Measurements from ENCODE around the gene ERGIC1. TPM values are rescaled to one million over a fixed set of nuclear protein-coding genes. Genes with fewer than 3 reads are reported as not detected.

ERGIC1 gene
- total and polyA plus RNA-seq, 3 donors from 2014 or later: 89.8 to 100.0 (median 94.1) TPM

DNA sequence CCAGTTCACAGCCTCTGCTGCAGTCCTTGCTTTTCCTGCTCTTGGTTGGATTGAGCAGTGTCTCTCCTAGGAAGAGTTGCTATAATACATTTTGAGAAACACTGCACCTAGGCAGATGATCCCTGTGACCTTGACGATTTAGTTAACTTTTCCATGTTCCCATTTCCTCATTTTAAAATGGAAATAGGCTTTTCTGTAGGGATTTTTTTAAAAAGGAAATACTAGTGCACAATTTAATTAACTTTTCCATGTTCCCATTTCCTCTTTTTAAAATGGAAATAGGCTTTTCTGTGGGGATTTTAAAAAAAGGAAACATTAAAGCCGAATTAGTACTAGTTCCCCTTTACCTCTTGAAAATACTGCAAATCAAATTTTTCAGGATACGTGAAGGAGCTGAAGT lies 154.2 kb downstream of the ERGIC1 start:
- TF ChIP-seq, protein P1, sequence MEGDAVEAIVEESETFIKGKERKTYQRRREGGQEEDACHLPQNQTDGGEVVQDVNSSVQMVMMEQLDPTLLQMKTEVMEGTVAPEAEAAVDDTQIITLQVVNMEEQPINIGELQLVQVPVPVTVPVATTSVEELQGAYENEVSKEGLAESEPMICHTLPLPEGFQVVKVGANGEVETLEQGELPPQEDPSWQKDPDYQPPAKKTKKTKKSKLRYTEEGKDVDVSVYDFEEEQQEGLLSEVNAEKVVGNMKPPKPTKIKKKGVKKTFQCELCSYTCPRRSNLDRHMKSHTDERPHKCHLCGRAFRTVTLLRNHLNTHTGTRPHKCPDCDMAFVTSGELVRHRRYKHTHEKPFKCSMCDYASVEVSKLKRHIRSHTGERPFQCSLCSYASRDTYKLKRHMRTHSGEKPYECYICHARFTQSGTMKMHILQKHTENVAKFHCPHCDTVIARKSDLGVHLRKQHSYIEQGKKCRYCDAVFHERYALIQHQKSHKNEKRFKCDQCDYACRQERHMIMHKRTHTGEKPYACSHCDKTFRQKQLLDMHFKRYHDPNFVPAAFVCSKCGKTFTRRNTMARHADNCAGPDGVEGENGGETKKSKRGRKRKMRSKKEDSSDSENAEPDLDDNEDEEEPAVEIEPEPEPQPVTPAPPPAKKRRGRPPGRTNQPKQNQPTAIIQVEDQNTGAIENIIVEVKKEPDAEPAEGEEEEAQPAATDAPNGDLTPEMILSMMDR (IDR thresholded peaks at IDR 0.05): no peak
- H3K27ac ChIP-seq: no peak overlapping the region
- intact Hi-C loops (cut with DNase I; ENCODE audit: low total_unique reads): no loop called here
- no peak overlapping the region for H3K4me3 ChIP-seq
- no peak for DNase-seq
- peaks cover 8% of the 10 kb centered on the region for H3K4me1 ChIP-seq
- no peaks in the 10 kb centered on the region for H3K9me3 ChIP-seq
- H3K36me3 ChIP-seq (ENCODE audit: low read depth, missing control alignments): no peaks in the 10 kb centered on the region
- WGBS, 2 donors: 62 to 69% methylated on average over 3 of the region's 3 CpGs
- H3K27me3 ChIP-seq: no peaks in the 10 kb centered on the region

DNA sequence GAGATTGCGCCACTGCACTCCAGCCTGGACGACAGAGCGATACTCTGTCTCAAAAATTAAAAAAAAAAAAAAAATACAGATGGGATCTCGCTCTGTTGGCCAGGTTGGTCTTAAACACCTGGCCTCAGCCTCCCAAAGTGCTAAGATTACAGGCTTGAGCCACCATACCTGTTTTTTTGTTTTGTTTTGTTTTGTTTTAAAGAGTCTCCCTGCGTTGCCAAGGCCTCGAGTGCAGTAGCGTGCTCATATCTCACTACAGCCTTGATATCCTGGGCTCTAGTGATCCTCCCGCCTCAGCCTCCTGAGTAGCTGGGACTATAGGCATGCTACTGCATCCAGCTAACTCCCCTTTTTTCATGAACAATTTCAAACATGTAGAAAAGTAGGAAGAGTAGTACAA lies 156.7 kb downstream of the ERGIC1 start:
- TF ChIP-seq POLR2A (IDR thresholded peaks at IDR 0.05): no peak
- TF ChIP-seq, protein P1 (IDR thresholded peaks at IDR 0.05): no peak
- no peaks in the 10 kb centered on the region for H3K36me3 ChIP-seq (ENCODE audit: low read depth, missing control alignments)
- DNase-seq: no peak

DNA sequence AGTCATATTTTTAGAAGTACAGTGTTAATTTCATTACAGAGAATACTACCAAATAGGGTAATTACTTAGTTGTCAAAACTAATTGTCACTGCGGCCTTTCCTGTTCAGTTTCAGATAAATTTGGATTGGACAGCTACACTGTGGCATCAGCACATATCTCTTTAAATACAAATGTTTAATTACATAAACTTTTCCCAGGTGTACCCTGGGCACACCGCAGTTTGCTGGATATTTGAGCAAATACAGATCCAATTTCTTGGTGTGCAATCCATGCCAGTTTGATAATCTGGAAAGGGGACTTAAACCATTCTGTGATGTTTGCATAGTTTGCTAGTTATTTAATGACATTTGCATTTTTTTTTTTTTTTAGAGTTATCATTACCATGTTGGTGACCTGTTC lies 160.4 kb downstream of the ERGIC1 start:
- Histone ChIP-seq H3K4me3 (no peak overlapping the region), H3K4me1 (no peaks in the 10 kb centered on the region), H3K36me3 (ENCODE audit: low read depth, missing control alignments) (no peaks in the 10 kb centered on the region), H3K27me3 (no peaks in the 10 kb centered on the region), H3K27ac (no peak overlapping the region), H3K9me3 (no peaks in the 10 kb centered on the region)
- intact Hi-C loops (cut with DNase I; ENCODE audit: low total_unique reads): no loop called here
- WGBS, 2 donors: 93 to 94% methylated on average over 2 of the region's 2 CpGs
- no peak for DNase-seq
- TF ChIP-seq, protein P1 (IDR thresholded peaks at IDR 0.05): no peak
- TF ChIP-seq POLR2A (IDR thresholded peaks at IDR 0.05): no peak

More for the DNA sequence above, 156.7 kb downstream of the ERGIC1 start:
- Histone ChIP-seq H3K9me3 (no peaks in the 10 kb centered on the region), H3K27me3 (no peaks in the 10 kb centered on the region), H3K4me3 (no peak overlapping the region), H3K4me1 (peaks cover 2% of the 10 kb centered on the region), H3K27ac (no peak overlapping the region)
- WGBS, 2 donors: 82 to 90% methylated on average over 8 of the region's 8 CpGs
- intact Hi-C loops (cut with DNase I; ENCODE audit: low total_unique reads): no loop called here

DNA sequence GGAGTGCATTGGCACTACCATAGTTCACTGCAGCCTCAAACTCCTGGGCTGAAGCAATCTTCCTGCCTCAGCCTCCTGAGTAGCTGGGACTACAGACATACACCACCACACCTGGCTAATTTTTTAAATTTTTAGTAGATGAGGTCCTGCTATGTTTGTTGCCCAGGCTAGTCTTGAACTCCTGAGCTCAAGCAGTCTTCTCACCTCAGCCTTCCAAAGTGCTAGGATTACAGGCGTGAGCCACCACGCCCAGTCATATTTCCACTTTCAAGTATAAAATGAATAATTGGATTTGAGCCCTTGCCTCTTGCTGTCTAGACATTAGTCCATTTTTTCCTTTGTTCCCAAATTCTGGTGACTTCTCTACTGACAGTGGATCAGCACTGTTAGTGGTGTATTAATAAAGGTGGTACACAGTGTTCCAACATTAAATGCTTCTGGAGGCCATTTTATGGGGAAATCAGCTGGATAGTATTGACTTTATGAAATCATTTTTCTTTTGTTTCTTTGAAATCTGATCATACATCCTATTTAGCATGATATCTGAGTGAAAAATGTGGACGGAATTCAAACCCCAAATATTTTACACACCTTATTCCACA lies 165.4 kb downstream of the ERGIC1 start:
- TF ChIP-seq POLR2A (IDR thresholded peaks at IDR 0.05): no peak
- TF ChIP-seq, protein P1 (IDR thresholded peaks at IDR 0.05): no peak
- intact Hi-C loops (cut with DNase I; ENCODE audit: low total_unique reads): no loop called here
- Histone ChIP-seq H3K27me3 (no peaks in the 10 kb centered on the region), H3K4me1 (peaks cover 3% of the 10 kb centered on the region), H3K9me3 (no peaks in the 10 kb centered on the region), H3K27ac (peak overlapping the region; percentile 28 to 29), H3K4me3 (no peak overlapping the region), H3K36me3 (ENCODE audit: low read depth, missing control alignments) (no peaks in the 10 kb centered on the region)
- 72 to 80% methylated on average over 3 of the region's 3 CpGs for WGBS, 2 donors
- DNase-seq: no peak

DNA sequence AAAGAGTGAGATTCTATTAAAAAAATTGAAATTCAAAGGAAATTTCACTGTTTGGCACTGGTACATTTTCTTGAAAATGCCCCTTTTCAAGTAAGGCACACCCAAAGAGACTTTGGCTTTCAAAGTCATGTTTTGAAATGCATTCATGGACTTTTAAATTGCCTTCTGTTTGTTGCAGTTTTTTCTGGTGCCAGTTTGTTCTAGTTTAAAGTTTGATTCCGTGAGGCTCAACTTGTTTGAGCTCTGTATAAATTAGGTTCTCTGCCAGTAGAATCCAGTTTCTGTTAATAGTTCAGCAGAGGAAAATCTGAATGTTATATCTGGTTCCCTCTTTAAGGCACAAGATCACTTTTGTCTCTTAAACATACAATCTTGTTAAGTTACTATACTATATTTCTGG lies 165.9 kb downstream of the ERGIC1 start:
- H3K9me3 ChIP-seq: no peaks in the 10 kb centered on the region
- H3K27ac ChIP-seq: peak overlapping the region; percentile 9 to 28
- WGBS, 2 donors: 37 to 38% methylated on average over 1 of the region's 1 CpG
- peaks cover 3% of the 10 kb centered on the region for H3K4me1 ChIP-seq
- no peak overlapping the region for H3K4me3 ChIP-seq
- no peak for TF ChIP-seq POLR2A (IDR thresholded peaks at IDR 0.05)
- TF ChIP-seq, protein P1 (IDR thresholded peaks at IDR 0.05): no peak
- H3K36me3 ChIP-seq (ENCODE audit: low read depth, missing control alignments): no peaks in the 10 kb centered on the region
- no peak for DNase-seq
- intact Hi-C loops (cut with DNase I; ENCODE audit: low total_unique reads): no loop called here
- no peaks in the 10 kb centered on the region for H3K27me3 ChIP-seq

All from testis (tissue), 3 donors.